ENCODE results near the gene VCX. TPM values are rescaled to one million over a fixed set of nuclear protein-coding genes. Genes with fewer than 3 reads are reported as not detected.

The VCX gene
- total and polyA plus RNA-seq, 9 of the 15 experiments (the other 6 are each of a cell fraction or from before 2014, with no cell fraction given) = 0.83 to 35.3 (median 9.5) TPM

DNA sequence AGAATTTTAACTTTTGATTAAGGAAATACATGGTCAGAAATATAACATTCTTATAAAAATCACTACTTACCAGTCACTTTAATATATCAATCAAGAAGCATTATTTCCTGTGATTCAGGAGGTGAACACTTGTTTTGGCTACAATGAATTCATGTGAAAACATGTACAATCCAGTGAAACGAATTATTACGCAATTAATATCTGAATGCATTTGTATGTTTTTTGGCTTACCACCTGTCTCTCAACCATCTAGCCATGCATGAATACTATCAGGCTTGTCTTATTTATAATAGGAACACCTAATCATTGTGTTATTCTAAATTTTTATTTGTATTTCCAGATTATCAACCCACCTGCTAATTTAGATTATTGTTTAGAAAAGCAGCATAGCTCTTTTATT lies 44.6 kb upstream of the VCX start:
- Histone ChIP-seq H2AFZ (ENCODE audit: low read depth, low read length) (no peak overlapping the region), H3K4me2 (ENCODE audit: insufficient read depth, low read length) (no peak overlapping the region), H3K9me1 (ENCODE audit: control insufficient read depth, insufficient read depth, low read length) (no peaks in the 10 kb centered on the region), H3K9ac (ENCODE audit: insufficient read depth in 1 of 2, low read depth in 2 of 2, low read length in 2 of 2) (no peak overlapping the region), H3K4me1 (replicated peaks in 1 of 2; ENCODE audit: control insufficient read depth in 2 of 2, insufficient read depth in 2 of 2, low read length in 2 of 2) (no peaks in the 10 kb centered on the region), H4K20me1 (replicated peaks; ENCODE audit: control insufficient read depth, insufficient read depth, low read length) (no peaks in the 10 kb centered on the region), H3K27ac (ENCODE audit: extremely low read depth, low read depth, low read length) (no peak overlapping the region), H3K79me2 (ENCODE audit: control insufficient read depth, insufficient read depth, low read length) (no peaks in the 10 kb centered on the region), H3K4me3 (no peak overlapping the region), H3K9me3 (replicated peaks; ENCODE audit: control insufficient read depth, insufficient read depth, low read depth, low read length) (no peaks in the 10 kb centered on the region), H3K36me3 (ENCODE audit: control insufficient read depth, insufficient read depth, low read length) (no peaks in the 10 kb centered on the region), H3K27me3 (ENCODE audit: control insufficient read depth in 2 of 2, insufficient read depth in 2 of 2, low read length in 2 of 2) (no peaks in the 10 kb centered on the region)
- POLR2A ChIA-PET = no interaction called here
- in situ Hi-C loops (cut with MboI) (no loop called here), intact Hi-C loops (cut with micrococcal nuclease) (no loop called here)
- CTCF ChIA-PET (ENCODE audit: low intra/inter-chr PET ratio) = no interaction called here
- TF ChIP-seq, protein P1, sequence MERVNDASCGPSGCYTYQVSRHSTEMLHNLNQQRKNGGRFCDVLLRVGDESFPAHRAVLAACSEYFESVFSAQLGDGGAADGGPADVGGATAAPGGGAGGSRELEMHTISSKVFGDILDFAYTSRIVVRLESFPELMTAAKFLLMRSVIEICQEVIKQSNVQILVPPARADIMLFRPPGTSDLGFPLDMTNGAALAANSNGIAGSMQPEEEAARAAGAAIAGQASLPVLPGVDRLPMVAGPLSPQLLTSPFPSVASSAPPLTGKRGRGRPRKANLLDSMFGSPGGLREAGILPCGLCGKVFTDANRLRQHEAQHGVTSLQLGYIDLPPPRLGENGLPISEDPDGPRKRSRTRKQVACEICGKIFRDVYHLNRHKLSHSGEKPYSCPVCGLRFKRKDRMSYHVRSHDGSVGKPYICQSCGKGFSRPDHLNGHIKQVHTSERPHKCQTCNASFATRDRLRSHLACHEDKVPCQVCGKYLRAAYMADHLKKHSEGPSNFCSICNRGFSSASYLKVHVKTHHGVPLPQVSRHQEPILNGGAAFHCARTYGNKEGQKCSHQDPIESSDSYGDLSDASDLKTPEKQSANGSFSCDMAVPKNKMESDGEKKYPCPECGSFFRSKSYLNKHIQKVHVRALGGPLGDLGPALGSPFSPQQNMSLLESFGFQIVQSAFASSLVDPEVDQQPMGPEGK (CRISPR knock-in tag; IDR thresholded peaks at IDR 0.05; ENCODE audit: borderline replicate concordance) = no peak
- TF ChIP-seq CEBPG (CRISPR knock-in tag; IDR thresholded peaks at IDR 0.05) = no peak
- peak in 1 of 2 experiments; percentile 71; a peak in 2 of 4 replicates for TF ChIP-seq CEBPG (tag; conservative IDR thresholded peaks at IDR 0.05 in 1 of 2, IDR thresholded peaks at IDR 0.05 in 1 of 2)
- TF ChIP-seq CEBPB (tag; IDR thresholded peaks at IDR 0.05) = peak; percentile 45
- WGBS (ENCODE audit: insufficient coverage, low coverage, missing lambda C conversion rate) = 0% methylated on average over 2 of the region's 2 CpGs
- no peak for ATAC-seq
- FAIRE-seq = no peak
- BruUV-seq (replicated peaks) = no TSS peak
- no peak for DNase-seq (ENCODE audit: extremely low read depth in 1 of 4, low spot score in 3 of 4)

DNA sequence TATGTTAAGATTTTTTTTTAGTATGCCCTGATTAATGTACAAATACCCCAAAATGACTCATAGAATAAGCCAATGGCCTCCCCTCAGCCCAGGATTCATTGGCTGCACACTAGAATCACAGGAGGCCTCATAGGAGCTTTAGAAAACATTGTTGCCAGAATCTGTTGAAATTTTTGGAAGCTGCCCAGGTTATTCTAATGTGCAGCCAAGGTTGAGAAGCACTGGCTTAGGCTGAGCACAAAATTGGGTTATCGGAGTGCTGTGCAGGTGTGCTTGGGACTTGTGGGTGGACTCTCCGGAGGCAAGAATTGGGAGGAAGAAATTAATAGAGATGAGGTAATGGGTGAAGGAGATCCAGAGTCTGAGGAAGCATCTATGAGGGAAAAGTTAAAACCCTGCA lies 41.3 kb upstream of the VCX start:
- Histone ChIP-seq H3K27me3 (ENCODE audit: control insufficient read depth in 2 of 2, insufficient read depth in 2 of 2, low read length in 2 of 2) (no peaks in the 10 kb centered on the region), H4K20me1 (replicated peaks; ENCODE audit: control insufficient read depth, insufficient read depth, low read length) (no peaks in the 10 kb centered on the region), H3K27ac (ENCODE audit: extremely low read depth, low read depth, low read length) (no peak overlapping the region), H3K79me2 (ENCODE audit: control insufficient read depth, insufficient read depth, low read length) (no peaks in the 10 kb centered on the region), H3K36me3 (ENCODE audit: control insufficient read depth, insufficient read depth, low read length) (no peaks in the 10 kb centered on the region), H3K4me3 (no peak overlapping the region), H3K9ac (ENCODE audit: insufficient read depth in 1 of 2, low read depth in 2 of 2, low read length in 2 of 2) (no peak overlapping the region), H3K4me1 (replicated peaks in 1 of 2; ENCODE audit: control insufficient read depth in 2 of 2, insufficient read depth in 2 of 2, low read length in 2 of 2) (no peaks in the 10 kb centered on the region), H3K9me1 (ENCODE audit: control insufficient read depth, insufficient read depth, low read length) (no peaks in the 10 kb centered on the region), H3K4me2 (ENCODE audit: insufficient read depth, low read length) (no peak overlapping the region), H2AFZ (ENCODE audit: low read depth, low read length) (no peak overlapping the region), H3K9me3 (replicated peaks; ENCODE audit: control insufficient read depth, insufficient read depth, low read depth, low read length) (no peaks in the 10 kb centered on the region)
- no TSS peak for BruUV-seq (replicated peaks)
- intact Hi-C loops (cut with micrococcal nuclease) (no loop called here), in situ Hi-C loops (cut with MboI) (no loop called here)
- FAIRE-seq (no peak), DNase-seq (ENCODE audit: extremely low read depth in 1 of 4, low spot score in 3 of 4) (no peak), ATAC-seq (no peak)
- POLR2A ChIA-PET = no interaction called here
- 8% methylated on average over 2 of the region's 2 CpGs for WGBS (ENCODE audit: insufficient coverage, low coverage, missing lambda C conversion rate)
- CTCF ChIA-PET (ENCODE audit: low intra/inter-chr PET ratio) = no interaction called here
- TF ChIP-seq BHLHE40 (IDR thresholded peaks at IDR 0.05; ENCODE audit: low read length) (no peak), ZNF436 (CRISPR knock-in tag; IDR thresholded peaks at IDR 0.05) (no peak), MTA1 (IDR thresholded peaks at IDR 0.05; ENCODE audit: borderline replicate concordance) (no peak), ZZZ3 (IDR thresholded peaks at IDR 0.05) (no peak), FOXP1 (CRISPR knock-in tag; IDR thresholded peaks at IDR 0.05) (no peak), XRCC4 (IDR thresholded peaks at IDR 0.05; ENCODE audit: extremely low read depth, insufficient read depth, insufficient read length) (no peak), ZNF224 (CRISPR knock-in tag; IDR thresholded peaks at IDR 0.05) (no peak), RCOR1 (IDR thresholded peaks at IDR 0.05; ENCODE audit: borderline replicate concordance in 1 of 2, low read depth in 2 of 2, low read length in 2 of 2) (no peak), ESRRB (CRISPR knock-in tag; IDR thresholded peaks at IDR 0.05; ENCODE audit: borderline replicate concordance) (no peak), ZNF3 (CRISPR knock-in tag; IDR thresholded peaks at IDR 0.05) (no peak), SMC3 (conservative IDR thresholded peaks at IDR 0.05; ENCODE audit: insufficient read depth, low read depth, low read length) (no peak)
- TF ChIP-seq, protein P2, sequence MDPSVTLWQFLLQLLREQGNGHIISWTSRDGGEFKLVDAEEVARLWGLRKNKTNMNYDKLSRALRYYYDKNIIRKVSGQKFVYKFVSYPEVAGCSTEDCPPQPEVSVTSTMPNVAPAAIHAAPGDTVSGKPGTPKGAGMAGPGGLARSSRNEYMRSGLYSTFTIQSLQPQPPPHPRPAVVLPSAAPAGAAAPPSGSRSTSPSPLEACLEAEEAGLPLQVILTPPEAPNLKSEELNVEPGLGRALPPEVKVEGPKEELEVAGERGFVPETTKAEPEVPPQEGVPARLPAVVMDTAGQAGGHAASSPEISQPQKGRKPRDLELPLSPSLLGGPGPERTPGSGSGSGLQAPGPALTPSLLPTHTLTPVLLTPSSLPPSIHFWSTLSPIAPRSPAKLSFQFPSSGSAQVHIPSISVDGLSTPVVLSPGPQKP (CRISPR knock-in tag; IDR thresholded peaks at IDR 0.05) = no peak

Data from K562 (cell line).